HCT116 (cell line): ENCODE data around the gene LRRC4. TPM values are rescaled to one million over a fixed set of nuclear protein-coding genes. Genes with fewer than 3 reads are reported as not detected.

Source experiments
- ATAC-seq: fragments of 200-7000 bp; cut with Tn5 transposase; 2 replicates; pipeline ENCODE4 v1.9.1; 2020; ENCODE audit warnings: mild to moderate bottlenecking, moderate library complexity
- BruUV-seq: library from RNA; stranded (reverse); fragments of 400-500 nt; replicated peaks from 2 replicates; lab custom pipeline; 2021; lab: Mats Ljungman, UMichigan
- CTCF ChIA-PET: fragments of 300-600 bp; sonication (Branson Sonifier 250); formaldehyde crosslinking; loops from one replicate; lab custom pipeline; 2021; ENCODE audit warnings: antibody characterized with exemption; lab: Charles Lee
- POLR2A ChIA-PET: fragments of 300-600, 350-600 bp; sonication (Branson Sonifier 250); formaldehyde crosslinking; loops from one replicate; lab custom pipeline; 2021; ENCODE audit warnings: antibody characterized with exemption; lab: Charles Lee
- RAD21 ChIA-PET, 2 experiments: fragments of 300-600 bp; sonication (Branson Sonifier 250); formaldehyde crosslinking; loops; one replicate each; lab custom pipeline; 2023; ENCODE audit warnings: low total read pairs in 2 of 2; ENCODE audit not compliant: uncharacterized antibody in 2 of 2, unreplicated experiment in 2 of 2, low non-redundant PET in 1 of 2; lab: Charles Lee
- DNase-seq: peaks from one replicate; pipeline ENCODE4 v3.0.0-alpha.2; 2010; ENCODE audit warnings: low read depth, low spot score
- H2AFZ ChIP-seq: fragments of 200-600 bp; shearing (Covaris generic), sonication (generic); 2 replicates; pipeline ENCODE4 v1.6.1; 2017; ENCODE audit warnings: low read depth, mixed run types, mixed read lengths, antibody characterized with exemption, low read length; ENCODE audit not compliant: poor library complexity, severe bottlenecking
- H3K27ac ChIP-seq: 2 replicates; pipeline ENCODE4 v1.5.1; 2012; ENCODE audit warnings: low read depth, low read length
- H3K27me3 ChIP-seq: fragments of 200-600 bp; sonication (generic); 2 replicates; pipeline ENCODE4 v1.6.1; 2016; ENCODE audit warnings: mixed run types, low read length, mixed read lengths; ENCODE audit not compliant: insufficient read depth
- H3K36me3 ChIP-seq, 2 experiments: fragments of 200-500 bp in 1 of 2; fragments of 200-600 bp in 1 of 2; sonication (Bioruptor generic) in 1 of 2; sonication (generic) in 1 of 2; 2 replicates each; pipeline versions ENCODE4 v1.5.1 to v1.6.1; 2014 to 2016; ENCODE audit warnings: low read length in 2 of 2, inconsistent platforms in 1 of 2, mixed read lengths in 1 of 2, mixed run types in 1 of 2; ENCODE audit not compliant: insufficient read depth in 2 of 2, control insufficient read depth in 1 of 2
- H3K4me1 ChIP-seq, 2 experiments: fragments of 200-600 bp in 1 of 2; sonication (generic) in 1 of 2; 2 replicates each; pipeline versions ENCODE4 v1.5.1 to v1.6.1; 2012 to 2017; ENCODE audit warnings: low read length in 2 of 2, inconsistent platforms in 1 of 2, mild to moderate bottlenecking in 1 of 2, mixed read lengths in 1 of 2, mixed run types in 1 of 2, moderate library complexity in 1 of 2; ENCODE audit not compliant: insufficient read depth in 2 of 2, control insufficient read depth in 1 of 2
- H3K4me2 ChIP-seq: fragments of 200-600 bp; sonication (generic); 2 replicates; pipeline ENCODE4 v1.6.1; 2017; ENCODE audit warnings: mixed run types, low read length, mixed read lengths
- H3K4me3 ChIP-seq, 2 experiments: fragments of 200-600 bp in 1 of 2; sonication (generic) in 1 of 2; replicated peaks in 1 of 2; 2 replicates each; pipeline ENCODE4 v1.5.1; 2011 to 2016; ENCODE audit warnings: low read length in 2 of 2, control low read depth in 1 of 2, low read depth in 1 of 2, mild to moderate bottlenecking in 1 of 2, mixed read lengths in 1 of 2, mixed run types in 1 of 2
- H3K79me2 ChIP-seq: fragments of 200-600 bp; sonication (generic); 2 replicates; pipeline ENCODE4 v1.6.1; 2017; ENCODE audit warnings: mild to moderate bottlenecking, mixed run types, low read length, moderate library complexity, mixed read lengths; ENCODE audit not compliant: insufficient read depth
- H3K9ac ChIP-seq: fragments of 200-600 bp; sonication (generic); 2 replicates; pipeline ENCODE4 v1.6.1; 2016; ENCODE audit warnings: low read length, mixed read lengths
- H3K9me2 ChIP-seq: fragments of 200-600 bp; sonication (generic), shearing (Covaris generic); 2 replicates; pipeline ENCODE4 v1.6.1; 2017; ENCODE audit warnings: mixed run types, mild to moderate bottlenecking, moderate library complexity; ENCODE audit not compliant: insufficient read depth
- H3K9me3 ChIP-seq, 2 experiments: fragments of 200-500 bp in 1 of 2; fragments of 200-600 bp in 1 of 2; sonication (Bioruptor generic) in 1 of 2; sonication (generic) in 1 of 2; 2 replicates each; pipeline ENCODE4 v1.6.1; 2014 to 2017; ENCODE audit warnings: low read length in 2 of 2, mixed read lengths in 2 of 2, inconsistent platforms in 1 of 2, low read depth in 1 of 2, mild to moderate bottlenecking in 1 of 2, mixed run types in 1 of 2, moderate library complexity in 1 of 2; ENCODE audit not compliant: control insufficient read depth in 1 of 2, insufficient read depth in 1 of 2
- H4K20me1 ChIP-seq: fragments of 200-600 bp; sonication (generic), shearing (Covaris generic); 2 replicates; pipeline ENCODE4 v1.6.1; 2017; ENCODE audit warnings: mixed run types, mild to moderate bottlenecking, moderate library complexity; ENCODE audit not compliant: insufficient read depth
- ELF1 ChIP-seq: IDR thresholded peaks from 2 replicates; pipeline ENCODE4 v1.6.1; 2012; ENCODE audit warnings: low read depth, borderline replicate concordance
- FOSL1 ChIP-seq: IDR thresholded peaks from 2 replicates; pipeline ENCODE4 v1.6.1; 2012; ENCODE audit warnings: low read depth
- JUND ChIP-seq: IDR thresholded peaks from 2 replicates; pipeline ENCODE4 v1.6.1; 2012
- SP1 ChIP-seq: IDR thresholded peaks from 2 replicates; pipeline ENCODE4 v1.6.1; 2012; ENCODE audit warnings: low read depth
- TCF7L2 ChIP-seq: IDR thresholded peaks from 2 replicates; pipeline ENCODE4 v1.7.0; 2011; ENCODE audit warnings: borderline replicate concordance, inconsistent platforms; ENCODE audit not compliant: insufficient read depth, insufficient read length; ENCODE audit errors: extremely low read depth
- YY1 ChIP-seq: IDR thresholded peaks from 2 replicates; pipeline ENCODE4 v1.6.1; 2011; ENCODE audit warnings: low read length, low read depth, moderate library complexity, mild to moderate bottlenecking; ENCODE audit not compliant: insufficient replicate concordance; ENCODE audit errors: extremely low read depth
- ZFX ChIP-seq: fragments of 450-650 bp; IDR thresholded peaks from 2 replicates; pipeline ENCODE4 v1.6.1; 2017
- intact Hi-C: fragments of 100-400 bp; cut with micrococcal nuclease; formaldehyde crosslinking; loops from 2 replicates; pipeline ENCODE4 v1.10.0; 2022
- total RNA-seq: library from RNA; stranded (reverse); gene quantifications from one replicate; pipeline ENCODE4 v1.2.1, GENCODE V29; 2021; ENCODE audit not compliant: unreplicated experiment
- TF ChIP-seq, protein P1 (sequence below): IDR thresholded peaks from 2 replicates; pipeline ENCODE4 v1.6.1; 2011; ENCODE audit warnings: mild to moderate bottlenecking, low read length, moderate library complexity; ENCODE audit not compliant: insufficient replicate concordance; ENCODE audit errors: extremely low read depth
- TF ChIP-seq, protein P2 (sequence below): IDR thresholded peaks from 2 replicates; pipeline ENCODE4 v1.6.1; 2012

The LRRC4 gene
- total RNA-seq, 1 experiment from 2014 or later = not detected

DNA sequence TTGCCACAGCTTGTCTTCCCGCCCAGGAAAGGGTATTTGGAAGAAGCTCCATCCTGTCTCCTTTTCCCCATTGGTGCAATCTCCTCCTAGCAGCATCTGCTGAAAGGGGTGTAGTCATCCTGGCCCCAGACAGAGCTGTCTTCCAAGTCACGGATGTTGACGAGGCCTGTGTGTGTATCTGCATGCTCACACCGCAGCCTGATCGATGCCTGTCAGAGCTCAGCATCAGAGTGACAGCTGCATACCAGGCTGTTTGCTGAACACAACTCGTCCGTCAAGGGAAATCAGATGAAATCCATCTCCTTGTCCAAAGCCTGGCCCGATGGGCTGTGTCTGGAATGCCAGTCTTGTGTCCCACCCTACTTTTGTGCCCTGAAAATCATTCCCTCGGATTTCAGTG is 21.2 kb upstream of the LRRC4 start:
- ATAC-seq = no peak
- Histone ChIP-seq H3K36me3 (no peaks in the 10 kb centered on the region), H4K20me1 (no peaks in the 10 kb centered on the region), H3K4me1 (no peaks in the 10 kb centered on the region; a peak in 1 of 4 replicates), H3K27ac (no peak overlapping the region), H3K4me2 (no peak overlapping the region)
- DNase-seq = no peak
- POLR2A ChIA-PET = no interaction called here
- TF ChIP-seq, protein P1, sequence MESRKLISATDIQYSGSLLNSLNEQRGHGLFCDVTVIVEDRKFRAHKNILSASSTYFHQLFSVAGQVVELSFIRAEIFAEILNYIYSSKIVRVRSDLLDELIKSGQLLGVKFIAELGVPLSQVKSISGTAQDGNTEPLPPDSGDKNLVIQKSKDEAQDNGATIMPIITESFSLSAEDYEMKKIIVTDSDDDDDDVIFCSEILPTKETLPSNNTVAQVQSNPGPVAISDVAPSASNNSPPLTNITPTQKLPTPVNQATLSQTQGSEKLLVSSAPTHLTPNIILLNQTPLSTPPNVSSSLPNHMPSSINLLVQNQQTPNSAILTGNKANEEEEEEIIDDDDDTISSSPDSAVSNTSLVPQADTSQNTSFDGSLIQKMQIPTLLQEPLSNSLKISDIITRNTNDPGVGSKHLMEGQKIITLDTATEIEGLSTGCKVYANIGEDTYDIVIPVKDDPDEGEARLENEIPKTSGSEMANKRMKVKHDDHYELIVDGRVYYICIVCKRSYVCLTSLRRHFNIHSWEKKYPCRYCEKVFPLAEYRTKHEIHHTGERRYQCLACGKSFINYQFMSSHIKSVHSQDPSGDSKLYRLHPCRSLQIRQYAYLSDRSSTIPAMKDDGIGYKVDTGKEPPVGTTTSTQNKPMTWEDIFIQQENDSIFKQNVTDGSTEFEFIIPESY = no peak
- TF ChIP-seq ZFX (no peak), ELF1 (no peak), FOSL1 (no peak)
- TF ChIP-seq, all 23 proteins: peak for 0
- CTCF ChIA-PET = no interaction called here
- no peak overlapping the region for H3K9ac ChIP-seq
- RAD21 ChIA-PET = no interaction called here
- H2AFZ ChIP-seq = no peak overlapping the region
- BruUV-seq = no TSS peak
- no peaks in the 10 kb centered on the region for H3K27me3 ChIP-seq
- no peaks in the 10 kb centered on the region for H3K9me3 ChIP-seq
- no peaks in the 10 kb centered on the region for H3K79me2 ChIP-seq
- no peak overlapping the region for H3K4me3 ChIP-seq
- H3K9me2 ChIP-seq = no peaks in the 10 kb centered on the region
- intact Hi-C loops = no loop called here

DNA sequence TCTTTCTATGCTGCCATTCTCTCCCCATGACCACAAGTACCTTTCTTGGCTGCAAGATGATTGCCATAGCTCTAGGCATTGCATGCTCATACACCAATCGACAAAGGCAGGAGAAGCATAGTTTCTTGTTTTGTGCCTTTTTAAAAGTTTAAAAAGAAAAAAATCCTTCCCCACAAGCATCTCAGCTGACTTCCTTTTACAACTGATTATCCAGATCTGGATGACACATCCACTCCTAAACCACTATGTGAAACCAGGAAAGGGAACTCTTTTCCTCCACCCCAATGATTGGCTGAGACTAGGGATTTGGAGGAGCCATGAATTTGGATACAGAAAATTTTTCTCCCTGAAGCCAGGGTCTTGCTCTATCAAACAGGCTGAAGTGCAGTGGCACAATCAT is 14.5 kb upstream of the LRRC4 start:
- H3K4me3 ChIP-seq = no peak overlapping the region
- TF ChIP-seq ELF1 (no peak), YY1 (no peak), JUND (no peak), TCF7L2 (no peak), SP1 (no peak), ZFX (no peak)
- TF ChIP-seq, protein P2, sequence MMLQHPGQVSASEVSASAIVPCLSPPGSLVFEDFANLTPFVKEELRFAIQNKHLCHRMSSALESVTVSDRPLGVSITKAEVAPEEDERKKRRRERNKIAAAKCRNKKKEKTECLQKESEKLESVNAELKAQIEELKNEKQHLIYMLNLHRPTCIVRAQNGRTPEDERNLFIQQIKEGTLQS = no peak
- TF ChIP-seq, all 23 proteins: peak for 0
- Histone ChIP-seq H3K4me2 (no peak overlapping the region), H3K27ac (no peak overlapping the region), H3K27me3 (no peaks in the 10 kb centered on the region), H3K4me1 (peaks cover 3 to 6% of the 10 kb centered on the region in 2 experiments; a peak in 3 of 4 replicates), H2AFZ (no peak overlapping the region), H3K9me3 (no peaks in the 10 kb centered on the region), H3K36me3 (no peaks in the 10 kb centered on the region), H3K79me2 (no peaks in the 10 kb centered on the region; the same call in 1 of the 2 replicates), H3K9me2 (no peaks in the 10 kb centered on the region), H4K20me1 (no peaks in the 10 kb centered on the region), H3K9ac (no peak overlapping the region)
- no TSS peak for BruUV-seq
- no peak for DNase-seq
- ChIA-PET POLR2A (no interaction called here), CTCF (no interaction called here), RAD21 (no interaction called here)
- intact Hi-C loops = no loop called here
- ATAC-seq = no peak
